HG03354 (cell line): ENCODE results near the gene WNT7B.

ENCODE experiments used
- ATAC-seq: cut with Tn5 transposase; IDR thresholded peaks from one replicate; pipeline ENCODE4 v1.9.1; 2021; ENCODE audit warnings: mild to moderate bottlenecking; ENCODE audit not compliant: unreplicated experiment, poor library complexity, severe bottlenecking

Gene WNT7B

GRCh38 chr22:45962434-45962718 lies 14.6 kb downstream of the WNT7B start:
- ATAC-seq, result no peak

- no peak for ATAC-seq
Measured at GRCh38 chr22:45961679-45962433, 15.1 kb downstream of the WNT7B start.

- ATAC-seq, result no peak
Measured at GRCh38 chr22:45960477-45961386, 16.2 kb downstream of the WNT7B start.

GRCh38 chr22:45959719-45960476 lies 17.1 kb downstream of the WNT7B start:
- no peak for ATAC-seq

GRCh38 chr22:45958971-45959370 lies 18.0 kb downstream of the WNT7B start:
- no peak for ATAC-seq

- no peak for ATAC-seq
Measured at GRCh38 chr22:45957826-45958225, 19.1 kb downstream of the WNT7B start.

GRCh38 chr22:45953178-45953577 lies 23.8 kb downstream of the WNT7B start:
- no peak for ATAC-seq

GRCh38 chr22:45952553-45952952 lies 24.4 kb downstream of the WNT7B start:
- no peak for ATAC-seq

- ATAC-seq, result no peak
Measured at GRCh38 chr22:45952151-45952550, 24.8 kb downstream of the WNT7B start.

- no peak for ATAC-seq
Measured at GRCh38 chr22:45949891-45950290, 27.1 kb downstream of the WNT7B start.

- ATAC-seq, result no peak
Measured at GRCh38 chr22:45949258-45949870, 27.6 kb downstream of the WNT7B start.

GRCh38 chr22:45948081-45948648 lies 28.8 kb downstream of the WNT7B start:
- ATAC-seq, result no peak

- ATAC-seq, result no peak
Measured at GRCh38 chr22:45946805-45947600, 30.0 kb downstream of the WNT7B start.

- ATAC-seq, result no peak
Measured at GRCh38 chr22:45945621-45946106, 31.3 kb downstream of the WNT7B start.

- no peak for ATAC-seq
Measured at GRCh38 chr22:45942787-45943493, 34.0 kb downstream of the WNT7B start.

- no peak for ATAC-seq
Measured at GRCh38 chr22:45942344-45942743, 34.6 kb downstream of the WNT7B start.

GRCh38 chr22:45938913-45939312 lies 38.0 kb downstream of the WNT7B start:
- ATAC-seq, result no peak

GRCh38 chr22:45937960-45938359 lies 39.0 kb downstream of the WNT7B start:
- no peak for ATAC-seq
